B cell (primary cell): ENCODE measurements around the gene RNF38. TPM values are rescaled to one million over a fixed set of nuclear protein-coding genes. Genes with fewer than 3 reads are reported as not detected.

Experiments
- ATAC-seq: fragments of 200-7000 bp; cut with Tn5 transposase; one replicate; pipeline ENCODE4 v1.10.0; 2021; ENCODE audit warnings: low read depth, mild to moderate bottlenecking, moderate number of reproducible peaks, moderate library complexity
- CTCF ChIA-PET: fragments of 350-600 bp; sonication (Branson Sonifier 250); formaldehyde crosslinking; loops from one replicate; lab custom pipeline; 2021; ENCODE audit warnings: antibody characterized with exemption, inconsistent platforms; lab: Charles Lee
- POLR2A ChIA-PET: fragments of 350-600 bp; sonication (Branson Sonifier 250); formaldehyde crosslinking; loops from one replicate; lab custom pipeline; 2021; ENCODE audit warnings: antibody characterized with exemption; lab: Charles Lee
- DNase-seq: peaks from one replicate; pipeline ENCODE4 v3.0.0; 2013
- H2AFZ ChIP-seq: 2 replicates; pipeline ENCODE4 v1.6.1; 2012; ENCODE audit warnings: mild to moderate bottlenecking, low read depth, low read length; ENCODE audit not compliant: insufficient read depth, poor library complexity, severe bottlenecking
- H3K27ac ChIP-seq, 2 donors: 1 replicate in 1 of 2; 2 replicates in 1 of 2; pipeline ENCODE4 v1.5.1; 2012 to 2013; ENCODE audit warnings: low read length in 2 of 2, mild to moderate bottlenecking in 2 of 2, moderate library complexity in 1 of 2
- H3K27me3 ChIP-seq, 4 experiments: fragments of 200-600 bp in 1 of 4; sonication (generic) in 1 of 4; replicated peaks in 1 of 4; 1 replicate in 2 of 4; 2 replicates in 2 of 4; pipeline versions ENCODE4 v1.6.1 to v1.7.0; 2013 to 2016; ENCODE audit warnings: low read length in 3 of 4, mild to moderate bottlenecking in 2 of 4, mixed read lengths in 1 of 4, moderate library complexity in 1 of 4; ENCODE audit not compliant: insufficient read depth in 4 of 4, control insufficient read depth in 3 of 4; ENCODE audit errors: control extremely low read depth in 1 of 4
- H3K36me3 ChIP-seq, 2 experiments: replicated peaks in 1 of 2; 1 replicate in 1 of 2; 2 replicates in 1 of 2; pipeline versions ENCODE4 v1.6.1 to v1.7.1; 2013; ENCODE audit warnings: low read length in 1 of 2; ENCODE audit not compliant: insufficient read depth in 2 of 2, control insufficient read depth in 1 of 2; ENCODE audit errors: control extremely low read depth in 1 of 2, extremely low read depth in 1 of 2
- H3K4me1 ChIP-seq, 2 donors: fragments of 200-600 bp in 1 of 2; sonication (generic) in 1 of 2; 1 replicate in 1 of 2; 2 replicates in 1 of 2; pipeline versions ENCODE4 v1.5.1 to v1.6.1; 2013 to 2017; ENCODE audit warnings: low read length in 2 of 2; ENCODE audit not compliant: control insufficient read depth in 2 of 2, insufficient read depth in 2 of 2
- H3K4me2 ChIP-seq: replicated peaks from 2 replicates; pipeline ENCODE3; 2012; ENCODE audit warnings: mild to moderate bottlenecking, low read depth, low read length; ENCODE audit not compliant: poor library complexity, severe bottlenecking
- H3K4me3 ChIP-seq, 5 experiments: fragments of 200-600 bp in 1 of 5; sonication (generic) in 1 of 5; 1 replicate in 3 of 5; 2 replicates in 2 of 5; pipeline versions ENCODE4 v1.5.1 to v1.7.0; 2011 to 2016; ENCODE audit warnings: low read length in 4 of 5, mild to moderate bottlenecking in 4 of 5, low read depth in 2 of 5, control low read depth in 1 of 5, moderate library complexity in 1 of 5; ENCODE audit not compliant: insufficient read depth in 1 of 5; ENCODE audit errors: control extremely low read depth in 1 of 5, extremely low read depth in 1 of 5
- H3K79me2 ChIP-seq: fragments of 200-600 bp; sonication (generic); one replicate; pipeline ENCODE4 v1.6.0; 2016; ENCODE audit warnings: low read length; ENCODE audit not compliant: control insufficient read depth, insufficient read depth
- H3K9ac ChIP-seq: fragments of 200-600 bp; sonication (generic); 2 replicates; pipeline ENCODE4 v1.6.1; 2017; ENCODE audit warnings: mild to moderate bottlenecking, low read length, moderate library complexity
- H3K9me3 ChIP-seq, 3 donors: one replicate each; pipeline versions ENCODE4 v1.6.1 to v1.7.1; 2013; ENCODE audit warnings: low read length in 2 of 3; ENCODE audit not compliant: control insufficient read depth in 2 of 3, insufficient read depth in 1 of 3; ENCODE audit errors: control extremely low read depth in 1 of 3
- H4K20me1 ChIP-seq: 2 replicates; pipeline ENCODE4 v1.6.0; 2012; ENCODE audit warnings: mild to moderate bottlenecking, low read length; ENCODE audit not compliant: insufficient read depth, control insufficient read depth, poor library complexity, severe bottlenecking
- H3K27ac Mint-ChIP-seq: one replicate; pipeline ENCODE4 v1.8.0; 2021; ENCODE audit warnings: mixed read lengths
- H3K27me3 Mint-ChIP-seq: one replicate; pipeline ENCODE4 v1.8.0; 2021; ENCODE audit warnings: mixed read lengths
- H3K4me1 Mint-ChIP-seq: one replicate; pipeline ENCODE4 v1.8.0; 2021; ENCODE audit warnings: mixed read lengths
- H3K4me3 Mint-ChIP-seq: one replicate; pipeline ENCODE4 v1.8.0; 2021; ENCODE audit warnings: mixed read lengths
- H3K9me3 Mint-ChIP-seq: one replicate; pipeline ENCODE4 v1.8.0; 2022; ENCODE audit warnings: mixed read lengths; ENCODE audit not compliant: insufficient read depth
- CTCF ChIP-seq: fragments of 200-600 bp; IDR thresholded peaks from one replicate; pipeline ENCODE4 v1.8.0; 2022; ENCODE audit warnings: antibody characterized with exemption, mild to moderate bottlenecking
- EZH2 ChIP-seq: IDR thresholded peaks from 2 replicates; pipeline ENCODE4 v1.6.1; 2012; ENCODE audit warnings: borderline replicate concordance, low read depth, mild to moderate bottlenecking, moderate library complexity, low read length; ENCODE audit not compliant: insufficient read depth, poor library complexity, severe bottlenecking
- WGBS: methylation state at CpG from one replicate; pipeline ENCODE4 v1.1.5; 2013; ENCODE audit warnings: missing lambda C conversion rate; ENCODE audit not compliant: insufficient coverage; 5-methylcytosine and 5-hydroxymethylcytosine counted together
- intact Hi-C: fragments of 100-400 bp; cut with micrococcal nuclease; formaldehyde crosslinking; loops from one replicate; pipeline ENCODE4 v1.10.0; 2022
- polyA plus RNA-seq: library from polyadenylated mRNA; depleted of rRNA; stranded (reverse); fragments of >200 nt; gene quantifications from 2 replicates; pipeline ENCODE4 v1.2.3, GENCODE V29; 2012
- total RNA-seq, 2 donors: library from RNA; stranded (reverse); fragments of 120-200 nt in 1 of 2; gene quantifications; 1 replicate in 1 of 2; 2 replicates in 1 of 2; pipeline versions ENCODE4 v1.2.3 to v1.2.4, GENCODE V29; 2013 to 2022

The RNF38 gene
- total and polyA plus RNA-seq, 2 donors (not counting 1 experiment from before 2014, with no cell fraction given): 25.2 to 81.6 TPM

GRCh38 chr9:36332006-36332405, 68.1 kb downstream of the RNF38 start:
- DNase-seq (no peak), ATAC-seq (no peak)
- Mint-ChIP-seq H3K9me3 (no peaks in the 10 kb centered on the region), H3K27me3 (no peaks in the 10 kb centered on the region), H3K4me1 (peaks cover 2% of the 10 kb centered on the region), H3K27ac (no peak overlapping the region), H3K4me3 (no peak overlapping the region)
- ChIA-PET POLR2A (no interaction called here), CTCF (interaction anchor here (0.9 to 6.2 kb wide), 3 partner anchors 9 to 82 kb away, joined by 4 to 115 read pairs (median 4); no protein-coding TSS in a partner anchor)
- H3K4me3 ChIP-seq: no peak overlapping the region
- no peaks in the 10 kb centered on the region for H3K79me2 ChIP-seq
- H3K4me2 ChIP-seq: no peak overlapping the region
- 100% methylated on average over 1 of the region's 2 CpGs for WGBS
- H3K9ac ChIP-seq: no peak overlapping the region
- no peaks in the 10 kb centered on the region for H3K4me1 ChIP-seq
- no peak overlapping the region for H2AFZ ChIP-seq
- H3K27me3 ChIP-seq: no peaks in the 10 kb centered on the region
- TF ChIP-seq EZH2: no peak
- H3K36me3 ChIP-seq: peaks cover 0 to 8% of the 10 kb centered on the region in 2 experiments
- H3K9me3 ChIP-seq: no peaks in the 10 kb centered on the region
- H3K27ac ChIP-seq: no peak overlapping the region
- intact Hi-C loops: no loop called here
- H4K20me1 ChIP-seq: no peaks in the 10 kb centered on the region

GRCh38 chr9:36328798-36329411, 71.2 kb downstream of the RNF38 start:
- Histone ChIP-seq H3K27me3 (no peaks in the 10 kb centered on the region), H3K4me3 (no peak overlapping the region), H3K4me1 (no peaks in the 10 kb centered on the region), H3K27ac (no peak overlapping the region), H3K4me2 (no peak overlapping the region), H3K9me3 (no peaks in the 10 kb centered on the region), H4K20me1 (no peaks in the 10 kb centered on the region), H2AFZ (no peak overlapping the region), H3K79me2 (no peaks in the 10 kb centered on the region), H3K9ac (no peak overlapping the region), H3K36me3 (no peaks in the 10 kb centered on the region)
- H3K9me3 Mint-ChIP-seq: no peaks in the 10 kb centered on the region
- ChIA-PET CTCF (interaction anchor here (0.6 to 6.2 kb wide), 29 partner anchors 10 to 683 kb away, joined by 3 to 115 read pairs (median 3); partner anchors contain the start of genes CLTA and GNE), POLR2A (interaction anchor here (1.1 kb wide), 1 partner anchor 76 kb away, joined by 4 read pairs; no protein-coding TSS in a partner anchor)
- WGBS: 51% methylated on average over 6 of the region's 9 CpGs
- no peaks in the 10 kb centered on the region for H3K27me3 Mint-ChIP-seq
- H3K27ac Mint-ChIP-seq: no peak overlapping the region
- intact Hi-C loops: loop anchor here (1.0 to 2.0 kb wide), 3 partner anchors 138 to 374 kb away; partner anchors contain the start of gene CLTA
- H3K4me3 Mint-ChIP-seq: no peak overlapping the region
- ATAC-seq: peak; percentile 31
- peaks cover 2% of the 10 kb centered on the region for H3K4me1 Mint-ChIP-seq
- no peak for TF ChIP-seq EZH2
- TF ChIP-seq CTCF: peak; percentile 85
- peak; percentile 76 for DNase-seq
